HG02610 (cell line): ENCODE data around the gene HIBADH.

ENCODE experiments used
- ATAC-seq: cut with Tn5 transposase; IDR thresholded peaks from one replicate; pipeline ENCODE4 v1.9.1; 2021; ENCODE audit warnings: mild to moderate bottlenecking, moderate library complexity; ENCODE audit not compliant: unreplicated experiment

The HIBADH gene

DNA sequence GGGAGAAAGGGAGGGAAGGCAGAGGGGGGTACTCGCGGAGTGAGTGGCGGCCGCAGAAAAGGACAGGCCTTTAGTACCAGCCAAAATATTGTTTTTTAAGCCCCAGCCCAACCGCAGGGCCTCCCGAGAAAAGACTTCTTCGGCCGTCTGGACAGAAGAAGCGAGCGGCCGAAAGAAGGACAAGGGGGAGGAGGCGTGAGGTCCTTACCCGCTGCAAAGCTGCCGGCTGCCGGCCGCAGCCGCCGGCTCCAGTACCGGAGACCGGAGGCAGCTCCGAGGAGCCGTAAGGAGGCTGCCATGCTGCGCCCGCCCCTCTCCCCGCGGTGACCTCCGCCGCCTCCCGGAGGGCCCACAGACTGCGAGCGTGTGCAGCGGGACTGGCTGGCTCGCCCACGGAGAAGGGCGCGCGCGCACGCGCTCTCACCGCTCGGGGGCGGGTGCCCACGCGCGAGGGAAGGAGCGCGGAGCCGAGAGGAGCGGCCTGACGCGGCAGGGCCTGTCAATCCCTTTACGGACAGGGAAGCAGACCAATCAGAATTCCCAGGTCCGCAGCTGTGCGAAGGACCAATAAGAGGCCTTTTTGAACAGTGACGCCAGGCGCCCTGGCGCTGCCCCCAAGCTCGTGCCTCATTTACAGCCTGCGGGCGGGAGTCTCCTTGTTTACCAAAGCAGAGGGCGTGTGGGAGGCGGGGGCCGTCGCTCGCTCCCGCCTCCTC lies at the start of gene HIBADH:
Gene HIBADH (minus strand): TSS at position 394 of the 716 bp plus-strand sequence. CDS start 95 bp downstream, at position 299.
- ATAC-seq, result peak; percentile 99

DNA sequence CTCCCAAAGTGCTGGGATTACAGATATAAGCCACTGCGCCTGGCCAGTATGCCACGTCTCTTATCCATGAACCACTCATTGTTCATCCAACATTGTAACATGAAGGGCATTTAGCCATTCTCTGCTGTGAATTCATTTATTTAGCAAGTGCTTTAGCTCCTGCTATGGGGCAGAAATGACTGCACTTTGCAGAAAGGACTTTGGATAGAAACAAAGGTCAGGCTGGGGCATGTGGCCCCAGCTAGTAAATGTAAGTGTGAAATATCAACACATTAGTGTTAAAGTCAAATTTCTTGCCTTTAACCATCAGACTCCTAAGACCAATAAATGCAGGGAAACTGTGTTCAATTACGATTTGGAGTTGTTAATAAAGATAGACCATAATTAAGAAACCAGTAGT lies 49.5 kb upstream of the HIBADH start:
- no peak for ATAC-seq

- ATAC-seq, result no peak
Measured at GRCh38 chr7:27709137-27710075, 46.7 kb upstream of the HIBADH start.

GRCh38 chr7:27708485-27708884 lies 45.8 kb upstream of the HIBADH start:
- ATAC-seq, result no peak

DNA sequence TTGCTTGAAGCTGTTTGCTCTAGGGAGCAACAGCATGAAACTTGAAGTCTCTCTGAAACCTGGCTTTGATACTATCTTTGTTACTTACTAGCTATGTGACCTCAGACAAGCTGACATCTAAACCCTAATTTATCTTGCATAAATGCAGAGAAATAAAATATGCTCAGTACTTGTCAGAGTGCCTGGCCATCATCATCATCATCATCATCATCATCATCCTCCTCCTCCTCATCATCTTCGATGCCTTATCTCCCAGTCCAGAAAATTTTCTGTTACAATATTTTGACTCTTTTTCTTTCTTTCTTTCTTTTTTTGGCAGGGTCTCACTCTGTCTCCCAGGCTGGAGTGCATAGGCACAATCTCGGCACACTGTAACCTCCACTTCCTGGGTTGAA lies 42.5 kb upstream of the HIBADH start:
- no peak for ATAC-seq

DNA sequence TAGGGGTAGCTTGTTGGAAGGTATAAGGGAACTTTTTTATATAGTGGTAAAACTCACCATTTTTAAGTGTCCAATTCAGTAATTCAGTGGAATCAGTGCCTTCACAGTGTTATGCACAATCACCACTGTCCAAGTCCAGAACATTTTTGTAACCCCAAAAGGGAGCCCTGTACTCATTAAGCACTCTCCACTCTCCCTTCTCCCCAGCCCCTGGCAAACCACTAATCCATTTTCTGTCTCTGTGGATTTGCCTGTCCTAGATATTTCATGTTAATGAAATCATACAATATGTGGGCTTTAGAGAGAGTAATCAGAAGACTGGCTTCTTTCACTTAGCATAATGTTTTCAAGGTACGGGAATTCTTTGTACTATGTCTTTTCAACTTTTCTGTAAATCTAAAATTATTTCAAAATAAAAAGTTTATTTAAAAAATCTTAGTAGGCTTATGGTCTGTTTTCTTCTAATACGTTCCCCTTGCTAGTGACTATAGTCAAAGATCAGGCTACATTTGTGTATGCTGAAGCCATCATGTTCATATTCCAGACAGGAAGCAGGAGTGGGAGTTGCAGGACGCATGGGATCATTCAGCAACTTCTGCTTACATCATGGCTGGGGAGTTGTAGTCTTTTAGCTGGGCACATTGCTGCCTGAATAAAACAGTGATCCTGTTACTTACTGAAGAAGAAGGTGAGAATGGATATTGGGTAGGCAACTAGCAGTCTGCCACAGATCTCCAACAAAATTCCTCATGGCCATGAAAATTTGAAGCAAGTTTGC lies 41.9 kb upstream of the HIBADH start:
- ATAC-seq, result no peak

DNA sequence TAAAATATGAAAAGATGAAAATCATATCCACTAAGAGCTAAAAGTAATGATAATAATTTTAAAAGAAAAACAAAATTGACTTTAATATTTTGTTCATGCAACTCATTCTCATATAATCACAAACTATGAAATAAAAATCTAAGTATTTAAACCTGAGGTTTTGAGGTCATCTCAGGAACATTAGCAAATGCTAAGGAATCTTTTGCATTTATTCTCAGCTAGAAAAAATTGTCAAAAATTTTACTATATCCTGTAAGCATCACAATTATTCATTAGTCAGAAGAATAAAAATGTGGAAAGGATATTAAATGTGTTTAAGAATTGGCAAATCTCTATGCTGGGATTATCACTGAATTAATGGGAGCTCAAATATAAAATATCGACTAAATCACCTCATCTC lies 40.5 kb upstream of the HIBADH start:
- no peak for ATAC-seq

- no peak for ATAC-seq
Measured at GRCh38 chr7:27700501-27700900, 37.8 kb upstream of the HIBADH start.

DNA sequence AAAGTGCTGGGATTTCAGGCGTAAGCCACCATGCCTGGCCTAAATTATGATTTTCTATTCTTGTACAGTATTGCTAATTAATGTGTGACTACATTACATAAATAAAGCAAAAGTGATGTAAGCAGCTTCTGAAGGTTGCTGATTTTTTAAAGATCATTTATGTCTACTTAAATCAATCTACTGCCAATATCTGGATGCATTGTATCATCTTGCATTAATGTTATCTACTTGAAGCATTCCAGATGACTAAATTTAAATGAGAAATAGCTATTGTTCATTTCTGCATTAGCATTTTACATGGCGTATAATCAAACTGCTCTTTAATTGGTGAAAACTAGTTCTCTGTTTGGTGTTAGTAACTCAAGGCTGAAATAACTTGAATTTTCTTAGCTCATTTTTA lies 37.1 kb upstream of the HIBADH start:
- ATAC-seq, result no peak

DNA sequence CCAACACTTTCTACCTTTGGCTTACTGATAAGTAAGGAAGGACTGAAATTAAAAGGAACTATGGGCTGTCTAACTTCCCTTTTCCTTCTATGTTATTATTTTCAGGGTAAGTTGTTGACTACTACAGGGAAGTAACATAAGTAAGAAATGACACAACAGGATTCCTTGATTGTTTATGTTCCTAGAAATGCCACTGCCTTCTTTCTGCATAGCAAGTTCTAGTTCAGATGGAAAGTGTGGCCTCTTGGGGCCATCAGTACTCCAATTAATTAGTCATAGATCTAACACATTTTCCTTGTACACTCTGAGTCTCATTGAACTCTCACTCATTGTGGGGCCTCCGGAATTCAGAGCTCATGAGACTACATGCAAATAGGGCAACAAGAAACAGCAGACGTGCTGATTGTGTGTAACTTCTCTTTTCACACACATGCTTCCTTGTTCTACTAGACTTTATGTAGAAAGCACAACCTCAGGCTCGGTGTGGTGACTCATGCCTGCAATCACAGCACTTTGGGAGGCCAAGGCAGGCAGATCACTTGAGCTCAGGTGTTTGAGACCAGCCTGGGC lies 35.3 kb upstream of the HIBADH start:
- ATAC-seq, result peak; percentile 62

DNA sequence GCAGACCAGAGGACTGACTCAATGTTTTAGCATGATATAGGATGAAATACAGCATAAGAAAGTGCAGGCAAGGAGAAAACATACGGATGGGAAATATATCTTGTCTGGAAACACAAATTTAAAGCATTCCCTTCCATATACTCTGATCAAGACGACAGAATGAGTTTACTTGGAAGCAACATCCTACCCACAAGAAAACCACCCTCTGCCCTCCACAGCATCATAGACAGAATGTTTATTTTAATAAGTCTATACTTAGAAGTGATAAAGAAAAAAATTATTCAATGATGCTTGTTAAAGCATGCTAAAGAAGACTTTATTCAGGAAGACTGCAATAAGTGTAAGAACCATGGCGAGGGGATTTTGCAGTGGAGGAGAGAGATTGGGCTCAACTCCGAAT lies 32.4 kb upstream of the HIBADH start:
- no peak for ATAC-seq

DNA sequence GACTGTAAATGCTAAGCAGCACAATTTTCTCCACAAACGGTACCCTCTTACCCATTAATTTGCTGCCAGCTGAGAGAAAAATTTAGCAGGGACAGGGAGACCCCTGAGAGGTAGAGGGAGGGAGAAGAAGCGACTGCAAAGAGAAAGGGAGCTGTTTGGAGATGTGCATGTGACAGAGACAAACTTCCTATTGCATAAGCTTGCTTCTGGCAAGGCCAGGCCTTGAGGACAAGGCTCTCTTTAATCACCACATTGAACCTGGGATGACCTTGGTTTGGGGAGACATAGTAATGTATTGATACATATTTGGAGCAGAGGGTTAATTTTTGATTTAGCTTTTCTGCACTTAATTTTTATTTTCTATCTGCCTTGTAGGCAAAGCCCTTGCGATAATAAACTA lies 31.1 kb upstream of the HIBADH start:
- no peak for ATAC-seq

DNA sequence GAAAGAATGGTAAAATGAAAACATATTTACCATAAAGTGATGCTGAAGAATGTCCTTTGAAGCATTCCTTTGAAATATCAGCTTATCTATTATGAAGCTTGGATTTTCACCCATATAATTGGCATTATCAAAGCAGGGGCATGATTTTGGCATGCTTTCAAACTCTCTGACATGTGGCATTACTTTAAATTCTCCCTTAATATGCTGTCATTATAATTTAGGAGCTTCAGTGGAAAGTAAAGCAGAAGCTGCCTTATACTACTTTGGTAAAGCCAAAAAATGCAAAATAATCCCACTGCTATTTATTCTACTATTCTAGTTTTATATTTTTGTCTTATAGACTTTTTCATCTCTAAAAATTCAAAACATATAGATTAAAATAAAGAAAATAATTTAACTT lies 28.0 kb upstream of the HIBADH start:
- ATAC-seq, result no peak

GRCh38 chr7:27689591-27690164 lies 27.0 kb upstream of the HIBADH start:
- no peak for ATAC-seq

- ATAC-seq, result no peak
Measured at GRCh38 chr7:27689150-27689549, 26.5 kb upstream of the HIBADH start.

- no peak for ATAC-seq
Measured at GRCh38 chr7:27688646-27689045, 26.0 kb upstream of the HIBADH start.

DNA sequence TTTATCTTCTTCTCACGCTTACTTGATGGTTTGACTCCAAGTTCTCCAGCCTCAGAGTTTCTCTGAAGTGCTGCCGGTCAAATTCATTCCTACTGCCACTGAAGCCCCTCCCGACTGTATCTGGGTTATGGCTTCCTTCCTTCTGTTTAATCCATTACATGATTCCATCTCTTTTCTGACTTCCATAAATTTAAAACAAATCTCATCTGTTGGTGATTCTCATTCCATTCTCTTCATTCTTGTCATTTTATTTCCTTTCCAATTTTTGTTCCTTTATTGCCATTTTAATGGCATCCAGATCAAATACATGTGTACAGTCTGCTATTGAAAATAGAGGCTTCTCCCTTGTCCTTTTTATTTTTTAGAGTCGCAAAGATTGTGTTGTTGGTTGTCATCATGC lies 25.4 kb upstream of the HIBADH start:
- ATAC-seq, result no peak

GRCh38 chr7:27686315-27686714 lies 23.6 kb upstream of the HIBADH start:
- ATAC-seq, result no peak

DNA sequence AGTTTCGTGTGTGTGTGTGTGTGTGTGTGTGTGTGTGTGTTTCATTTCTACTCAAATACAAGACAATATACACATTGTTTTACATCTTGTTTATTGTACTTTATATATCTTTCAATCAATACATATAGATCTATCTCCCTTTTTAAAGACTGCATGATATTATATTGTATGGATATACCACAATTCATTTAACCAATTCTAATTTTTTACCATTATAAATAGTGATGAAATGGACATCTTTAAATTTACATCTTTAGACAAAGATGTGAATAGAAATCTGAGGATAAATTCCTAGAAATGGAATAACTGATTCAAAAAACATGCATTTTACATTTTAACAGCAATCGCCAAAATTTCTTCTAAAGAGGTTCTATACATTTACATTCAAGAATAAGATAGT lies 23.2 kb upstream of the HIBADH start:
- no peak for ATAC-seq

DNA sequence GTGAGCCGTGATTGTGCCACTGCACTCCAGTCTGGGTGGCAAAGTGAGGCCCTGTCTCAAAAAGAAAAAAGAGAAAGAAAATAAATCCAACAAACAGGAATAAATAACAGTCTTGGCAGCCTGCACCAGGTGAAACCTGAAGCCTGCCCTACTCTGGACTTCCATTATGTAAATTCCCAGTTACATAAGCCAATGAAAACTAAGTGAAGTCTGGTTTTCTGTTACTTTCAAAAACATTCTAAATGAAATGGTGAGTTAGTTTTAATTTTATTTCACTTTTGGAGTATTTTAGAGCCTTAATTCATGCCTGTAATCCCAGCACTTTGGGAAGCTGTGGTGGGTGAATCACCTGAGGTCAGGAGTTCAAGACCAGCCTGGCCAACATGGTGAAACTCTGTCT lies 22.5 kb upstream of the HIBADH start:
- ATAC-seq, result no peak

- no peak for ATAC-seq
Measured at GRCh38 chr7:27684491-27684890, 21.8 kb upstream of the HIBADH start.
